CD14-positive monocyte (primary cell): ENCODE measurements around the gene FIZ1. TPM values are rescaled to one million over a fixed set of nuclear protein-coding genes. Genes with fewer than 3 reads are reported as not detected.

Source experiments
- DNase-seq, 3 donors: peaks; one replicate each; pipeline ENCODE4 v3.0.0-alpha.2; 2011 to 2022
- H2AFZ ChIP-seq: 2 replicates; pipeline ENCODE4 v1.6.0; 2012; ENCODE audit warnings: mild to moderate bottlenecking, low read depth, low read length, inconsistent platforms; ENCODE audit not compliant: insufficient read depth, poor library complexity, severe bottlenecking
- H3K27ac ChIP-seq, 2 donors: 1 replicate in 1 of 2; 2 replicates in 1 of 2; pipeline ENCODE4 v1.5.1; 2012 to 2013; ENCODE audit warnings: low read length in 2 of 2, control low read depth in 1 of 2, inconsistent platforms in 1 of 2, low read depth in 1 of 2, mild to moderate bottlenecking in 1 of 2
- H3K27me3 ChIP-seq, 2 donors: one replicate each; pipeline versions ENCODE4 v1.6.0 to v1.6.1; 2011 to 2013; ENCODE audit warnings: low read length in 2 of 2; ENCODE audit not compliant: control insufficient read depth in 2 of 2, insufficient read depth in 2 of 2
- H3K36me3 ChIP-seq, 2 donors: replicated peaks in 1 of 2; 1 replicate in 1 of 2; 2 replicates in 1 of 2; pipeline versions ENCODE4 v1.5.1 to v1.6.1; 2012 to 2013; ENCODE audit warnings: low read length in 2 of 2, control low read depth in 1 of 2, inconsistent platforms in 1 of 2, mild to moderate bottlenecking in 1 of 2; ENCODE audit not compliant: insufficient read depth in 2 of 2, control insufficient read depth in 1 of 2
- H3K4me1 ChIP-seq, 2 donors: 1 replicate in 1 of 2; 2 replicates in 1 of 2; pipeline versions ENCODE4 v1.5.1 to v1.6.1; 2012 to 2013; ENCODE audit warnings: low read length in 2 of 2, control low read depth in 1 of 2, inconsistent platforms in 1 of 2, mild to moderate bottlenecking in 1 of 2, moderate library complexity in 1 of 2; ENCODE audit not compliant: insufficient read depth in 2 of 2, control insufficient read depth in 1 of 2
- H3K4me2 ChIP-seq: replicated peaks from 2 replicates; pipeline ENCODE3; 2012; ENCODE audit warnings: low read length, moderate library complexity, mild to moderate bottlenecking; ENCODE audit not compliant: poor library complexity, severe bottlenecking; ENCODE audit errors: extremely low read depth
- H3K4me3 ChIP-seq, 3 experiments: fragments of 200-600 bp in 1 of 3; sonication (generic) in 1 of 3; replicated peaks in 1 of 3; 1 replicate in 2 of 3; 2 replicates in 1 of 3; pipeline ENCODE4 v1.5.1; 2011 to 2013; ENCODE audit warnings: low read length in 3 of 3, mild to moderate bottlenecking in 3 of 3, control low read depth in 2 of 3, low read depth in 2 of 3, inconsistent platforms in 1 of 3, moderate library complexity in 1 of 3
- H3K79me2 ChIP-seq: 2 replicates; pipeline ENCODE4 v1.6.0; 2012; ENCODE audit warnings: mild to moderate bottlenecking, control low read depth, inconsistent platforms, low read length, moderate library complexity; ENCODE audit not compliant: insufficient read depth
- H3K9ac ChIP-seq: 2 replicates; pipeline ENCODE4 v1.6.0; 2017; ENCODE audit warnings: low read length, mild to moderate bottlenecking; ENCODE audit not compliant: insufficient read depth, poor library complexity, severe bottlenecking
- H3K9me3 ChIP-seq, 2 donors: replicated peaks in 1 of 2; 1 replicate in 1 of 2; 2 replicates in 1 of 2; pipeline versions ENCODE4 v1.5.1 to v1.6.1; 2012 to 2013; ENCODE audit warnings: low read length in 2 of 2, control low read depth in 1 of 2; ENCODE audit not compliant: control insufficient read depth in 1 of 2, insufficient read depth in 1 of 2
- H4K20me1 ChIP-seq: 2 replicates; pipeline ENCODE4 v1.6.0; 2012; ENCODE audit warnings: mild to moderate bottlenecking, low read length, control low read depth, moderate library complexity; ENCODE audit not compliant: insufficient read depth
- H3K27ac Mint-ChIP-seq, 7 donors: one replicate each; pipeline ENCODE4 v1.8.0; 2020; ENCODE audit warnings: mild to moderate bottlenecking in 7 of 7, mixed read lengths in 7 of 7, moderate library complexity in 6 of 7, inconsistent platforms in 2 of 7
- H3K27me3 Mint-ChIP-seq, 3 donors: one replicate each; pipeline ENCODE4 v1.8.0; 2021 to 2022; ENCODE audit warnings: low read depth in 3 of 3, mild to moderate bottlenecking in 3 of 3, mixed read lengths in 3 of 3, moderate library complexity in 3 of 3, inconsistent platforms in 1 of 3
- H3K36me3 Mint-ChIP-seq, 2 donors: one replicate each; pipeline ENCODE4 v1.8.0; 2020; ENCODE audit warnings: mixed read lengths in 2 of 2, inconsistent platforms in 1 of 2, mild to moderate bottlenecking in 1 of 2
- H3K4me1 Mint-ChIP-seq: one replicate; pipeline ENCODE4 v1.8.0; 2020; ENCODE audit warnings: mild to moderate bottlenecking, mixed read lengths
- H3K4me3 Mint-ChIP-seq, 2 donors: one replicate each; pipeline ENCODE4 v1.8.0; 2020; ENCODE audit warnings: mild to moderate bottlenecking in 2 of 2, mixed read lengths in 2 of 2, moderate library complexity in 1 of 2
- H3K9me3 Mint-ChIP-seq, 7 donors: one replicate each; pipeline ENCODE4 v1.8.0; 2020 to 2022; ENCODE audit warnings: mixed read lengths in 7 of 7, mild to moderate bottlenecking in 6 of 7, moderate library complexity in 6 of 7, inconsistent platforms in 2 of 7
- CTCF ChIP-seq: fragments of 200-600 bp; IDR thresholded peaks from one replicate; pipeline ENCODE4 v1.8.0; 2022; ENCODE audit warnings: antibody characterized with exemption, mild to moderate bottlenecking
- WGBS: methylation state at CpG from one replicate; pipeline ENCODE4 v1.1.5; 2013; ENCODE audit warnings: missing lambda C conversion rate; ENCODE audit not compliant: insufficient coverage; 5-methylcytosine and 5-hydroxymethylcytosine counted together
- intact Hi-C, 2 donors: fragments of 100-400 bp; cut with micrococcal nuclease; formaldehyde crosslinking; loops; one replicate each; pipeline versions ENCODE4 v1.15.0 to v1.15.1; 2023
- polyA plus RNA-seq, 3 donors: library from polyadenylated mRNA; depleted of rRNA in 1 of 3; unstranded in 2 of 3; stranded (reverse) in 1 of 3; fragments of 300-500 nt in 2 of 3; fragments of >200 nt in 1 of 3; fragmentation: Illumina TruSeq in 2 of 3; gene quantifications; 1 replicate in 2 of 3; 2 replicates in 1 of 3; pipeline ENCODE4 v1.2.3, GENCODE V29; 2012 to 2021

The FIZ1 gene
- polyA plus RNA-seq, 3 donors: 1.2 to 2.6 (median 1.6) TPM

- peaks cover 15 to 24% (median 21%) of the 10 kb centered on the region in 3 donors for H3K27me3 Mint-ChIP-seq
- no peaks in the 10 kb centered on the region for H3K79me2 ChIP-seq
- peaks cover 0 to 5% (median 0%) of the 10 kb centered on the region in 7 donors for H3K9me3 Mint-ChIP-seq
- no peak overlapping the region for H3K4me3 Mint-ChIP-seq
- no peak overlapping the region for H3K27ac Mint-ChIP-seq
- DNase-seq: no peak
- H3K27ac ChIP-seq: no peak overlapping the region
- intact Hi-C loops: no loop called here
- H3K4me2 ChIP-seq: no peak overlapping the region
- H3K27me3 ChIP-seq: no peaks in the 10 kb centered on the region
- WGBS: 91% methylated on average over 7 of the region's 11 CpGs
- H3K4me3 ChIP-seq: no peak overlapping the region
- TF ChIP-seq CTCF: no peak
- H3K9ac ChIP-seq: no peak overlapping the region
- H3K9me3 ChIP-seq: no peaks in the 10 kb centered on the region
- no peaks in the 10 kb centered on the region for H4K20me1 ChIP-seq
- H3K36me3 ChIP-seq: no peaks in the 10 kb centered on the region
- no peak overlapping the region for H2AFZ ChIP-seq
- no peaks in the 10 kb centered on the region for H3K36me3 Mint-ChIP-seq
- peaks cover 0 to 7% of the 10 kb centered on the region in 2 donors for H3K4me1 ChIP-seq
- H3K4me1 Mint-ChIP-seq: peaks cover 7% of the 10 kb centered on the region
Measured at GRCh38 chr19:55546011-55546410, 53.3 kb downstream of the FIZ1 start.

GRCh38 chr19:55545443-55545842, 53.9 kb downstream of the FIZ1 start, which contains the start of gene SBK3:
Gene SBK3, minus strand, starts transcription at chr19:55545543. Its CDS starts 0 bp downstream, at chr19:55545543.
- Mint-ChIP-seq H3K27me3 (peaks cover 15 to 24% (median 21%) of the 10 kb centered on the region in 3 donors), H3K27ac (peak within 1 kb of the TSS in 1 of 7 donors; percentile 67), H3K9me3 (peaks cover 0 to 5% (median 0%) of the 10 kb centered on the region in 7 donors), H3K4me3 (no peak within 1 kb of the TSS), H3K4me1 (peaks cover 7% of the 10 kb centered on the region), H3K36me3 (no peaks in the 10 kb centered on the region)
- WGBS: 100% methylated on average over 6 of the region's 10 CpGs
- no peak within 1 kb of the TSS for H2AFZ ChIP-seq
- H3K4me3 ChIP-seq: no peak within 1 kb of the TSS
- intact Hi-C loops: no loop called here
- H3K27ac ChIP-seq: no peak within 1 kb of the TSS
- no peaks in the 10 kb centered on the region for H3K79me2 ChIP-seq
- no peaks in the 10 kb centered on the region for H3K9me3 ChIP-seq
- H3K4me1 ChIP-seq: peaks cover 0 to 7% of the 10 kb centered on the region in 2 donors
- no peaks in the 10 kb centered on the region for H3K36me3 ChIP-seq
- H3K27me3 ChIP-seq: no peaks in the 10 kb centered on the region
- no peak within 1 kb of the TSS for H3K9ac ChIP-seq
- no peaks in the 10 kb centered on the region for H4K20me1 ChIP-seq
- no peak for DNase-seq
- no peak within 1 kb of the TSS for H3K4me2 ChIP-seq
- TF ChIP-seq CTCF: no peak
